ENCODE results near the gene SLC35G2.
"Not testable (repeated sequence)": the region's sequence is repeated elsewhere in the genome, so short reads cannot be mapped to it uniquely, and the experiment has no call there.

Gene SLC35G2

GRCh38 chr3:136818769-136819391 is at the start of gene SLC35G2:
TSS of gene SLC35G2 (plus strand) at chr3:136819126. CDS start at chr3:136854461, 35,335 bp downstream.
- peak; percentile 76 for DNase-seq (ENCODE audit: low spot score)

DNA sequence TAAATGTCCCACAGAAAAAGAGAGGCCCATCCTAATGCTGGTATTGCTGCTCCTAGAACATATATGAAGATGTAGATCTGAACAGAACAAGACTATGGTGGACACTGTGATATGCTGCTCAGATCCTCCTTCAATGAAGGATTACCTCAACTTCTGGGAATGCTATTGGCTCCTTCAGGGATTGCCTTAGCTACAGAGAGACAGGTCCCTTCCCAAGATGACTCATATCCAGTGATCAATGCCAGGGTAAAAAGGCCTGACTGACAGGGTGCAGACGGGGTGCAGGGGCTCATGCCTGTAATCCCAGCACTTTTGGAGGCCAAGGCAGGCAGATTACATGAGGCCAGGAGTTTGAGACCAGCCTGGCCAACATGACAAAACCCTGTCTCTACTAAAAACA is 46.2 kb upstream of the SLC35G2 start:
- no peak for DNase-seq (ENCODE audit: low spot score)

- DNase-seq (ENCODE audit: low spot score) = no peak
These were observed 40.1 kb upstream of the SLC35G2 start for GRCh38 chr3:136778865-136779264.

- DNase-seq (ENCODE audit: low spot score) = no peak
These were observed 38.2 kb upstream of the SLC35G2 start for GRCh38 chr3:136780741-136781140.

DNA sequence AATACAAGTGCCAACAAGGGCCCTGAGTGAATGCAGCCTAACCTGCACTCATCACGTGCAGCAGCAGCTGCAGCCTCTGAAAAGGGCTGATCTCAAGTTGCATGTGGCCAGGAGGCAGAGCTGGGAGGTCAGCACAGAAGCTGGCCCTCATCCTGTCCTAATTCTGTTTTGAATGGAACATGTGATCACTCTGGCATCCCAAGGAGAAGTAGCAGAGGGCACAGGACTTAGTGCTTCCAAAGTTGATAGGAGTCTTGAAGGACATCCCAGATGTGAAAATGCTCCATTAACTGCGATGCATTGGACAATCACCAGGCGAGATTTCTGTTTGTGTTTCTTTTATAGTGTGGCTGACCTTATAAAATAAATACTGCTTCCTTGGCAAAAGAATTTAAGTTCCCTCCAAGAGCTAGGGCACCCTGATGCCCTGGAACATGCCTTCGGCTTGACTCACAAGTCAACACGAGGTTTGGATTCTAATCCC is 35.2 kb upstream of the SLC35G2 start:
- DNase-seq (ENCODE audit: low spot score) = no peak

- DNase-seq (ENCODE audit: low spot score) = peak; percentile 38
These were observed 31.6 kb upstream of the SLC35G2 start for GRCh38 chr3:136787349-136787748.

DNA sequence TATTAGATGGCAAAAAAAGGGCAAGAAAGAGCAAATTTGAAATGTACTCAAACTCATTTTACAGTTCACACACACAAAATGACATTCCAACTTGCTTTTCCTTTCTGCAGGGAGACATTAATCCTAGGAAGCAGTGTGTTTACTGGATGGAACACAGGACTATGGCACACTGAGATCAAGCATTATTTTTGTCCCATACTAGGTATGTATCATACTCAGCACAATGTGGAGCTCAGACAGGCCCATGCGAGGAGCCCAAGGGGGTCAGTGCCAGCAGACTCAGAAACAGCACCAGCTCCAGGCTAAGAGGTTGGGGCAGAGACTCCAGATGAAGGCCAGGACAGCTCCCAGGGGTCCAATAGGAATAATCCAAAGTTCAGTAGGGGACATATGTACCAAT is 30.8 kb upstream of the SLC35G2 start:
- DNase-seq (ENCODE audit: low spot score) = no peak

- no peak for DNase-seq (ENCODE audit: low spot score)
These were observed 28.9 kb upstream of the SLC35G2 start for GRCh38 chr3:136789976-136790375.

GRCh38 chr3:136790786-136791185 is 28.1 kb upstream of the SLC35G2 start:
- DNase-seq (ENCODE audit: low spot score) = no peak

DNA sequence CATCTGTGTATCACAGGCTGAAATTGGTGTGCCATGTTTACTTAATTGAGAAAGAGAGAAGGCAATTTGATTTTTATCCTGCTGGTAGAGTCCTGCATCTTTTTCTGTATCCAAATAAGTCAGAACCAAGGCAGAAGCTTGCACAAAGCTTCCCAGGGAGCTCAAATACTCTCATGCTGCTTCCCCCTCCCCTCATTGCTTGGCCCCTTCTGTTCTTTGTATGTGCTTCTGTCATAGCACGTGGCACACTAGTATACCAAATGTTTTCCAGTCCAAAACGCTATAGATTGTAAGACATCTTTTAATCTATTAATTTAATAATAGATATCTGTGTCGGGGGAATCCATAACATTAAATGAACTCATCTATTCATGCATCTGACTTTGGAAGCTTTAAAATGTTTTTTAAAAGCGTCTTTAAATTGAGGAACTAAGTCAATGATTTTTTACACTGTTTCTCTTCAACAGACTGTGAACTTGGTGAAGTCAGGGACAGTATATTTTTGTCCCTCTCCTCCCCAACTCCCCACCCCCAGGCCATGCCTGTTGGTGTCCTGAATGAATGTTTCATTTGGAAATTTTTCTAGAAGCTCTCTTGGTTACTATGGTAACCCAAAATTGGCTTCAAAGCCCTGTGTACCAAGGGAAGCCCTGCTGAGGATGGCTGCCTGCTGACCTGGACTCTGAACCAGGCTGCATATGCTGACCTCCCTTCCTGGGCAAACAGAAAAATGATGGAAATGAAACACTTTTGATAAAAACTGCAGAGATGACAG is 26.2 kb upstream of the SLC35G2 start:
- no peak for DNase-seq (ENCODE audit: low spot score)

- not testable (repeated sequence) for DNase-seq (ENCODE audit: low spot score)
These were observed 17.8 kb upstream of the SLC35G2 start for GRCh38 chr3:136801146-136801545.

DNA sequence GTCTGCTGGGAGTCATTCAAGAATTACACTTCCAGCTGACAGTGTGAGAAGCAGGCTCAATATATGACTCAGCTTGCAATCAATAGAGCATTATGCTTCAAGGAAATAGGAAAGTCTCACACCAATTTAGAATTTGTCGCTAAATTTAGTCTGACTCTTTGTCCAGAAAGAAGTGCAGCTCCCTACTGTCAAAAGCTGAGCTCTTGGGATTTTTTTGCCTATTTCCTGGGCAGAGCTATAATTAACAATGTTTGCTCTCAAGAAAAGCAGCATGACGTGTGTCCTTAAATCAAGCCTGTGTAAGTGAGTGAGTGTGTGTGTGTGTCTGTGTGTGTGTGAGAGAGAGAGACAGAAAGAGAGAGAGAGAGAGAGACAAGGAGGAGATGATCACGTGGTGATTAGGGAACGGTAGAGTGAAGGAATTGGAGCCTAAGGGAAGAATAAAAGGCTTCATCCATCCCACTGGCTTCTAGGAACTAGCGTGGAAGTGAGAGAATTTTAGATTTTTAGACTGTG is 16.4 kb upstream of the SLC35G2 start:
- DNase-seq (ENCODE audit: low spot score) = no peak

- DNase-seq (ENCODE audit: low spot score) = no peak
These were observed 14.8 kb upstream of the SLC35G2 start for GRCh38 chr3:136804141-136804540.

- DNase-seq (ENCODE audit: low spot score) = no peak
These were observed 14.1 kb upstream of the SLC35G2 start for GRCh38 chr3:136804813-136805212.

DNA sequence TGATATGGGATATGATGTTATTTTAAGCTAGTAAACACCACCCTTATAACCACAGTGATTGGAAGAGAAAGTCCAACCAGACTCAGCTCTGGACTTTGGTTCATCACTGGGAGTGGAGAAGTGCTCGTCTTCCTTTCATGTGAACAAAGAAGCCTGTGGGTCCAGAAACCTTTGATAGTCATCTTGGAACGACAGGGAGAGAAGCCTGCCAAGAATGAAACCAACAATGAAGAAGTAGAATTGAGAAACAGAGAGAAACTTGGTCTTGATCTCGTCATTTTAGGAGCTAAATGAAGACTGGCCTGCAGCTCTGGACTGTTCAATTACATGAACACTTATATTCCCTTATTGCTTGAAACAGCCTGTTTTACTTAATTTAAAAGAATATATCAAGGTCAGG is 13.1 kb upstream of the SLC35G2 start:
- no peak for DNase-seq (ENCODE audit: low spot score)

DNA sequence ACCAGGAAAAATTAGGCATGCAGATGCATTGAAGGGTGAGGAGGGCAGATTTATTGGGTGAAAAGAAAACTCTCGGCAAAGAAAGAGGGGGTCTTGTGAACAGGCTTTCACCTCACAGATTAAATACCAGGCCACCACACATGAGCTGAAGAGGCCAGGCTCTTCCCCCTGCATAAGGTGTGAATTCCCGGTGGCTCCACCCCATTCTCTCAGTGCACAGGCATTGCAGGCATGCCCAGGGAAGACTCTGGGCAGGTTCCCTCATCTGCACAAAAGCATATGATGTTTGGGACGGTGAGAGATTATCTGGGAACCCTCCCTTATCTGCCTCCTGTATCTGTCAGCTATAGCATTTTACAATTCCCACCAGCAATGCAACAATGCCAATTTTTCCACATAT is 7.2 kb upstream of the SLC35G2 start:
- DNase-seq (ENCODE audit: low spot score) = no peak

DNA sequence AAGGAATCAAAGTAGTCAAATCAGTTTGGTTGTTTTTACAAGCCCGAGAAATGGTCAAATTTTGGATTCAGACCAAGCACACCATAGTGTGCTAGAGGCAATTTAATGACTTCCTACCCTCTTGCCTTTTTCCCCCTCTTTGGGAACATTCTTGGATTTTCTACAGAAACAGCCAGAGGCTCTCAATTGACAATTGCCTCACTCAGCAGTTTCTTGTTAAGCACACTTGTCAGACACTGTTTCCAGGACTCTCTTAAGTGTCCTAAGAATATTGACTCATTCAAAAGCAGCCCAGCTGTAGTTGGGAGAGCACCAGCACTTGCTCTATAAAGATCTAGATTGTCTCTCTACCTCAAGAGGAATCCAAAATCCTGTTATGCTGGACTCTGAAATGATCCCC is 1.5 kb upstream of the SLC35G2 start:
- no peak for DNase-seq (ENCODE audit: low spot score)

- peak; percentile 70 for DNase-seq (ENCODE audit: low spot score)
These were observed 646 bp upstream of the SLC35G2 start for GRCh38 chr3:136818191-136818768.

- peak; percentile 45 for DNase-seq (ENCODE audit: low spot score)
These were observed 435 bp downstream of the SLC35G2 start for GRCh38 chr3:136819392-136819730.

DNA sequence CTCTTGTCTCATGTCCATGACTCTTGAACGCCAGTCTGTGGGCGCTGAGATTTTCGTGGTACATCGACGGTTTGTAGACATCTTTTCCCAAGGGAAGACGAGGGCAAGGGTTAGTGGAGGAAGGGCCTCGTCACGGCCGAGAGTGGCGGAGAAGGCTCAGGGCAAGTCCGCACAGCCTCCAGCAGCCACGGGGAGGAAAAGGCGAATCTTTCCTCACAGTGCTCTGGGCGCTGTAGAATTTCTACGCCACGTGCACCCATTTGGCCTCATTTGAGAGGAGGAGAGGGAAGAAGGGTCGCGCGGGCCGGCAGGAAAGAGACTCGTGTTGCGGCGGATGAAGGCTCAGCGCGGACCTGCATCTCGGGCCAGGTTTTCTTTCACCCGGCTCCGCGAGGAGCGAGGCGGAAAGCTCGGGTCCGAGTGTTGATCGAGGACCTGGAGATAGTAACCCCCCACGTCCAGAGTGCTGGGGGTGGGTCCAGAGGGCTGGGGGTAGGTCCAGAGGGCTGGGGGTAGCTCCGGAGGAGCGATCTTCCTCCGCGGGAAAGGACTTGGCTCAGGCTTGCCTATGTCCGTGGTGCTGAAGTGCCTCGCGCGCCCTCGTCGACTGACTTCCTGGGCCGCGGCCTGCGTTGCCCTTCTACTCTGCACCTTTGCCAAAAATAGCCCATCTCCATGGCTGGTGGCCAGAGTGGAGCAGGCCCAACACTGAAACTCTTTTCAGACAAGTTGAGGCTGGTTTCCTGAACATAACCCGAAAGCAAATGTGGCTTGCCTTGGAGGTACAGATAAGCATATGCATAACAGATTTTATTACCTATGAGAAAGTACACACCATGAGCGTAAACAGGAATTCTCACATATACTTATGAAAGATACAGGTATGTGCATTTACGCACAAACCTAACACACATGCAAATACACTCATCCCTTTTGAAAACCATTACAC is 1.1 kb downstream of the SLC35G2 start:
- peak; percentile 66 for DNase-seq (ENCODE audit: low spot score)

- DNase-seq (ENCODE audit: low spot score) = no peak
These were observed 12.5 kb downstream of the SLC35G2 start for GRCh38 chr3:136831461-136831860.
